Activated naive CD4-positive, alpha-beta T cell treated with anti-CD3 and anti-CD28 coated beads, Interleukin-2, amount 50 U/mL, for 72 hours (primary cell): Measurements from ENCODE around the gene KCNN4. TPM values are rescaled to one million over a fixed set of nuclear protein-coding genes. Genes with fewer than 3 reads are reported as not detected.

Source experiments
- ATAC-seq, 2 donors: fragments of 150-1000 bp; cut with Tn5 transposase; 2 replicates each; pipeline ENCODE4 v1.10.0; 2021; ENCODE audit warnings: mild to moderate bottlenecking in 2 of 2, moderate library complexity in 2 of 2
- DNase-seq, 2 donors: peaks; one replicate each; pipeline ENCODE4 v3.0.0; 2021 to 2022; ENCODE audit warnings: low spot score in 2 of 2
- H3K27ac Mint-ChIP-seq, 2 donors: one replicate each; pipeline ENCODE4 v1.8.0; 2022; ENCODE audit warnings: mild to moderate bottlenecking in 2 of 2, mixed read lengths in 2 of 2
- H3K36me3 Mint-ChIP-seq, 2 donors: one replicate each; pipeline ENCODE4 v1.8.0; 2022; ENCODE audit warnings: mixed read lengths in 2 of 2
- H3K9me3 Mint-ChIP-seq, 2 donors: one replicate each; pipeline ENCODE4 v1.8.0; 2022; ENCODE audit warnings: mixed read lengths in 2 of 2
- total RNA-seq, 2 donors: library from RNA; stranded (reverse); gene quantifications; one replicate each; pipeline ENCODE4 v1.2.3, GENCODE V29; 2022

KCNN4 gene
- total RNA-seq, 2 donors from 2014 or later: 110 to 145 TPM

GRCh38 chr19:43720936-43721335 lies 59.8 kb downstream of the KCNN4 start:
- DNase-seq (no peak), ATAC-seq (peak in 1 of 2 donors; percentile 30)
- no peaks in the 10 kb centered on the region for H3K9me3 Mint-ChIP-seq
- peak overlapping the region; percentile 60 to 67 for H3K27ac Mint-ChIP-seq
- no peaks in the 10 kb centered on the region for H3K36me3 Mint-ChIP-seq

GRCh38 chr19:43719918-43720317 lies 60.9 kb downstream of the KCNN4 start:
- no peak for ATAC-seq
- H3K9me3 Mint-ChIP-seq: no peaks in the 10 kb centered on the region
- no peak overlapping the region for H3K27ac Mint-ChIP-seq
- no peak for DNase-seq
- H3K36me3 Mint-ChIP-seq: no peaks in the 10 kb centered on the region

- H3K27ac Mint-ChIP-seq: no peak overlapping the region
- ATAC-seq (no peak), DNase-seq (no peak)
- no peaks in the 10 kb centered on the region for H3K9me3 Mint-ChIP-seq
- H3K36me3 Mint-ChIP-seq: no peaks in the 10 kb centered on the region
Observed at GRCh38 chr19:43719378-43719868, 61.4 kb downstream of the KCNN4 start.

- Mint-ChIP-seq H3K9me3 (no peaks in the 10 kb centered on the region), H3K36me3 (no peaks in the 10 kb centered on the region)
Observed at GRCh38 chr19:43718627-43719377, 62.0 kb downstream of the KCNN4 start.

More at GRCh38 chr19:43718627-43719377, 62.0 kb downstream of the KCNN4 start:
- no peak overlapping the region for H3K27ac Mint-ChIP-seq
- DNase-seq (no peak), ATAC-seq (no peak)

Other genes starting within 250 kb of the KCNN4 start
- 1 to 10 TPM in 1 of 2 donors, under 1 TPM in 1; 0.98 to 3.3 TPM for gene ZNF575, start 247.8 kb downstream of the KCNN4 start, total RNA-seq
- gene XRCC1, start 205.4 kb downstream of the KCNN4 start, total RNA-seq: 10 to 100 TPM; 36.9 to 39.5 TPM
- 1 to 10 TPM; 6.5 to 9.0 TPM for gene PINLYP, start 205.2 kb downstream of the KCNN4 start, total RNA-seq
- gene IRGQ, start 184.8 kb downstream of the KCNN4 start, total RNA-seq: 10 to 100 TPM; 21.6 to 29.4 TPM
- 10 to 100 TPM; 15.9 to 19.6 TPM for gene ZNF576, start 184.4 kb downstream of the KCNN4 start, total RNA-seq
- gene SRRM5, start 168.9 kb downstream of the KCNN4 start, total RNA-seq: under 1 TPM; 0.68 to 0.80 TPM
- gene ZNF428, start 161.3 kb downstream of the KCNN4 start, total RNA-seq: 10 to 100 TPM; 14.2 to 21.1 TPM
- gene CADM4, start 141.1 kb downstream of the KCNN4 start, total RNA-seq: under 1 TPM; 0.58 to 0.66 TPM
- 10 to 100 TPM; 13.8 to 20.8 TPM for gene PLAUR, start 110.8 kb downstream of the KCNN4 start, total RNA-seq
- gene IRGC, start 64.9 kb downstream of the KCNN4 start, total RNA-seq: not detected
- gene SMG9, start 26.0 kb downstream of the KCNN4 start, total RNA-seq: 100 to 1,000 TPM in 1 of 2 donors, 10 to 100 TPM in 1; 62.8 to 145 TPM
- 1 to 10 TPM in 1 of 2 donors, under 1 TPM in 1; 0.97 to 3.8 TPM for gene LYPD5, start 21.5 kb upstream of the KCNN4 start, total RNA-seq
- gene ZNF283, start 46.3 kb upstream of the KCNN4 start, total RNA-seq: 10 to 100 TPM in 1 of 2 donors, 1 to 10 TPM in 1; 7.7 to 12.0 TPM
- gene ZNF404, start 103.0 kb upstream of the KCNN4 start, total RNA-seq: 1 to 10 TPM in 1 of 2 donors, under 1 TPM in 1; 0.73 to 2.7 TPM
- gene ZNF45, start 154.3 kb upstream of the KCNN4 start, total RNA-seq: 10 to 100 TPM; 10.5 to 10.8 TPM
- gene ZNF221, start 170.3 kb upstream of the KCNN4 start, total RNA-seq: 1 to 10 TPM; 1.1 to 3.4 TPM
- 1 to 10 TPM; 4.1 TPM for gene ZNF155, start 203.2 kb upstream of the KCNN4 start, total RNA-seq
- gene ZNF230, start 222.0 kb upstream of the KCNN4 start, total RNA-seq: 1 to 10 TPM; 3.6 to 5.1 TPM
- 1 to 10 TPM; 1.8 to 2.0 TPM for gene ZNF222, start 244.4 kb upstream of the KCNN4 start, total RNA-seq